Left renal cortex interstitium (tissue), 4 donors: ENCODE data around the gene LRRC73. TPM values are rescaled to one million over a fixed set of nuclear protein-coding genes. Genes with fewer than 3 reads are reported as not detected.
"Not testable (repeated sequence)": the region's sequence is repeated elsewhere in the genome, so short reads cannot be mapped to it uniquely, and the experiment has no call there.

Source experiments
- DNase-seq, 4 donors: peaks; one replicate each; pipeline ENCODE4 v3.0.0-alpha.2; 2013; ENCODE audit warnings: low read depth in 4 of 4, low spot score in 2 of 4, missing footprints in 1 of 4
- polyA plus RNA-seq, 4 donors: library from polyadenylated mRNA; unstranded; fragments of 120-200 nt; gene quantifications; one replicate each; pipeline ENCODE4 v1.2.1, GENCODE V29; 2013; ENCODE audit not compliant: insufficient read length in 4 of 4

LRRC73 gene
- polyA plus RNA-seq, 4 donors, result 0.95 to 1.8 (median 1.4) TPM

GRCh38 chr6:43467752-43468151 lies 42.4 kb downstream of the LRRC73 start:
- no peak for DNase-seq

- DNase-seq, result not testable (repeated sequence)
These were observed 42.9 kb downstream of the LRRC73 start for GRCh38 chr6:43467265-43467664.

GRCh38 chr6:43465948-43466347 lies 44.2 kb downstream of the LRRC73 start:
- no peak for DNase-seq

GRCh38 chr6:43464337-43464736 lies 45.8 kb downstream of the LRRC73 start:
- DNase-seq, result no peak

- DNase-seq, result no peak
These were observed 48.2 kb downstream of the LRRC73 start for GRCh38 chr6:43461936-43462335.

GRCh38 chr6:43460032-43460431 lies 50.1 kb downstream of the LRRC73 start:
- DNase-seq, result no peak

GRCh38 chr6:43459535-43459934 lies 50.6 kb downstream of the LRRC73 start:
- DNase-seq, result no peak

- DNase-seq, result not testable (repeated sequence)
These were observed 52.0 kb downstream of the LRRC73 start for GRCh38 chr6:43458154-43458553.

GRCh38 chr6:43457643-43458042 lies 52.5 kb downstream of the LRRC73 start:
- no peak for DNase-seq

Other genes with a start within 250 kb of the LRRC73 start
- 1 to 10 TPM in 2 of 4 donors, under 1 TPM in 2; 0.30 to 2.0 (median 0.99) TPM for gene SLC22A7, start 212.1 kb downstream of the LRRC73 start, polyA plus RNA-seq
- gene CRIP3, start 201.5 kb downstream of the LRRC73 start, polyA plus RNA-seq, result 1 to 10 TPM; 2.2 to 9.7 (median 6.0) TPM
- gene ZNF318, start 140.7 kb downstream of the LRRC73 start, polyA plus RNA-seq, result 10 to 100 TPM; 22.1 to 33.9 (median 28.9) TPM
- gene ABCC10, start 82.8 kb downstream of the LRRC73 start, polyA plus RNA-seq, result 10 to 100 TPM; 17.4 to 34.1 (median 23.8) TPM
- gene DLK2, start 54.8 kb downstream of the LRRC73 start, polyA plus RNA-seq, result 1 to 10 TPM in 3 of 4 donors, under 1 TPM in 1; 0.93 to 1.9 (median 1.3) TPM
- 10 to 100 TPM; 24.6 to 50.2 (median 36.8) TPM for gene TJAP1, start 32.8 kb downstream of the LRRC73 start, polyA plus RNA-seq
- 100 to 1,000 TPM; 136 to 156 (median 146) TPM for gene YIPF3, start 6.6 kb upstream of the LRRC73 start, polyA plus RNA-seq
- 10 to 100 TPM; 33.9 to 43.6 (median 39.4) TPM for gene POLR1C, start 6.7 kb upstream of the LRRC73 start, polyA plus RNA-seq
- gene XPO5, start 65.7 kb upstream of the LRRC73 start, polyA plus RNA-seq, result 10 to 100 TPM; 39.8 to 58.0 (median 46.0) TPM
- gene POLH, start 65.8 kb upstream of the LRRC73 start, polyA plus RNA-seq, result 10 to 100 TPM; 16.8 to 25.0 (median 23.3) TPM
- 10 to 100 TPM; 42.1 to 68.1 (median 55.2) TPM for gene GTPBP2, start 118.9 kb upstream of the LRRC73 start, polyA plus RNA-seq
- gene MAD2L1BP, start 125.5 kb upstream of the LRRC73 start, polyA plus RNA-seq, result 10 to 100 TPM; 21.7 to 30.4 (median 27.6) TPM
- gene RSPH9, start 134.7 kb upstream of the LRRC73 start, polyA plus RNA-seq, result 1 to 10 TPM; 1.3 to 1.5 (median 1.4) TPM
- gene MRPS18A, start 177.4 kb upstream of the LRRC73 start, polyA plus RNA-seq, result 10 to 100 TPM; 40.5 to 62.0 (median 49.1) TPM